HG03520 (cell line): ENCODE results near the gene BEGAIN.

Source experiments
- ATAC-seq: cut with Tn5 transposase; IDR thresholded peaks from one replicate; pipeline ENCODE4 v1.9.1; 2021; ENCODE audit warnings: mild to moderate bottlenecking, moderate library complexity; ENCODE audit not compliant: unreplicated experiment

Gene BEGAIN

DNA sequence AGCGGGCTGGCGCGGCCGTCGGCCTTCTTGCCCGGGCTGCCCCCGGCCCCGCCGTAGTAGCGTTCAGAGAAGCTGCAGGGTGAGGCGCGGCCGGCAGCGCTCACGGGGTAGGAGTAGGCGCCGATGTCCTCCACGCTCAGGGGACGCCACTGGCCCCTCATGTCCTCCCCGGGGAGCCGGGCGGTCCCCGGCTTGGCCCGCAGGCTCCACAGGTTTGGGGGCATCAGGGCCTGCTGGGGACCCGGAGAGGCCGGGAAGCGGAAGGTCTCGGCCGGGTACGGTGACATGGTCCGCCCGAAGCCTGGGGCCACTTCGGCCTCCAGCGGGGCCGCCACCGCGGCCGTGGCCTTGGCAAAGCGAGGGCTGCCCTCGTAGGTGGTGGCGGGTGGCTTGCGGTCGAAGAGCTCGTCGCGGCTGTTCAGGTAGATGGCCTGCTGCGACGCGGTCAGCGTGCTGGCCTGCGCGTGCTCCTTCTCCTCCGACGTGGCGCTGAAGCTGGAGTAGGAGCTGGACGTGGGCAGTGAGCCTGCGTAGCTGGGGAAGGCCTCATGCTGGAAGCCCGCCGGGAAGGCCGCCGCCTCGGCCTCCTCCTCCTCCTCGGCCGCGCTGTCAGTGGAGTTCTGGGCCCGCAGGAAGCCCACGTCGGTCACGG is 48.7 kb downstream of the BEGAIN start:
- no peak for ATAC-seq

- no peak for ATAC-seq
These were observed 49.5 kb downstream of the BEGAIN start for GRCh38 chr14:100537446-100538350.

DNA sequence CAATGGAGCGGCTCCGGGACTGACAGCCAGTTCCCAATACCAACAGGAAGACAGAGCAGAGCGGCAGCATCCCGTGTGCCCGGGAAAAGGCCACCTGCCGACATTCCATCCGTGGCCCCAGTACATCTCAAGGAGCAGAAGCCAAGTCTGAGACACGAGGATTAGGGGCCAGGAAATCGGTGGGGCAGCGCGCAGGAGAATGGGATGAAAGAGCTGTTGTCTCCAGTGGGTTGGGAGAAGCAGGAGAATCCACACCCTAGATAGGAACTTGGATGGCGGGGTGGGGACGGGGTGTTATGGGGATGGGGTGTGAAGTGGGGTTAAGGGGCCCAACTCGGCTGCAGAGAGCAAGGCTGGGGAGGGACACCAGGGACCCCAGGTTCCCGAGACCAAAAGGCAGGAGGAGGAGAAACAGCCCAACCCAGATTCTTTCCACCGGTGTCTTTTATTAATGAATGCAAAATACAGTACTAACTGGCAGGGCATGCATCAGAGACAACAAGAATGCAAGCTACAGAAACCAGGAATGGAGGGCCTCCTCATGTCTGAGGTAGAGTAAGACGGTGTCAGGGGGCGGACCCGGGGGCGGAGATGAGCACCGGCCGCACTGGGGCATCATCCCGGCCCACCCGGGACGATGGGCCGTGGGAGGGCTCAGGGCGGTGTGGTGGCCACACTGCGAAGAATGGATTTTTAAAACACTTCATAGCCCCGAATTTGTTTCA is 50.3 kb downstream of the BEGAIN start:
- no peak for ATAC-seq

DNA sequence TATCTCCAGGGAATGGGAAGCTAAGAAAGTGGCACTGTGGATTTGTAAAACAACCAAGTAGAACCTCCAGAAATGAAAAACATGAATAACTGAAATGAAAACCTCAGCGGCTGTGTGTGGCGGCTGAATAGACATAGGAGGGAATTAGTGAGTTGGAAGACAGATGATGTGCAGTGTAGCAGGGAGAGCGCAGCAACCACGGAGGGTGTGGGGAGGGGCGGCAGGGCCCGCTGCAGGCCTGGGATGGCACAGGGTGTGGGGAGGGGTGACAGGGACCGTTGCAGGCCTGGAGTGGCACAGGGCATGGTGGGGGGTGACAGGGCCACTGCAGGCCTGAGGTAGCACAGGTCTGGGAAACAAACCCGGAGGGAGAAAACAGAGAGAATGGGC is 51.1 kb downstream of the BEGAIN start:
- no peak for ATAC-seq

DNA sequence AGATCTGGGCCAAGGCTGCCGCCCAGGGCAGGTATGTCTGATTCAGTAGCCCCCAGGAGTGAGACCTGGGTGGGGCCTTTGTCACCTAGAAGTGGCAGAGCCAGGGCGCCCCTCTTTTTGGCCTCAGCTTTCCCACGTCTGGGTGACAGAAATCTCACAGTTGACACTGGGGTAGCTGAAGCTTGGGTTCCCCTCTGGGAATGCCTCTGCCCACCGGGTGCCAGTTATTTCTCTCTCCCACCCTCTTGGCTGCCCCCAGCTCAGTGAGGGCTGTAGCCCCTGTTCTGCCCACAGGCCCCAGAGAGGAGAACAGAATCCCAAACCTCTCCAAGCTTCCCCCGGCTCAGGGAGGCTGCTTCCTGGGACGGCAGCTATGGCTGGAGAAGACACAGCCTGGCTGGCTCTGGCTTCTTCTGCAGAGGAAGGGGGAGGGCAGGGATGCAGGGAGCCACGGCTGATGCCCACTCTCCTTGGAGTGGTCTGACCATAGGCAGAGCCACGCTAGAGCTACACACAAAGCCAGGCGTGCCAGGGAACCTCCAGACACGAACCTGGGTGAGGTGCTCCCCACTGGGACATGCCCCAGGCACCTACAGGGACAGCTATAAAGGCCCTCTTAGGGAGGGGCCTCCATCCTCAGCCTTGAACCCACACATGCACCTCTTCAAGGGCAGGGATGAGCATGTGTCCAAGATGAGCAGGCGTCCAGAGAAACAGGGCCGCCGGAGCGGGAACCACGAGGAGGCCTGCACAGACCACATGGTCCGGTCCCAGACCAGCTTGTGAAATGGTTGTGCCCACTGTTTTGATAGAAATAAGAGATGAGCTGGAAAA is 51.7 kb downstream of the BEGAIN start:
- no peak for ATAC-seq

- ATAC-seq = no peak
These were observed 52.5 kb downstream of the BEGAIN start for GRCh38 chr14:100534528-100535286.

DNA sequence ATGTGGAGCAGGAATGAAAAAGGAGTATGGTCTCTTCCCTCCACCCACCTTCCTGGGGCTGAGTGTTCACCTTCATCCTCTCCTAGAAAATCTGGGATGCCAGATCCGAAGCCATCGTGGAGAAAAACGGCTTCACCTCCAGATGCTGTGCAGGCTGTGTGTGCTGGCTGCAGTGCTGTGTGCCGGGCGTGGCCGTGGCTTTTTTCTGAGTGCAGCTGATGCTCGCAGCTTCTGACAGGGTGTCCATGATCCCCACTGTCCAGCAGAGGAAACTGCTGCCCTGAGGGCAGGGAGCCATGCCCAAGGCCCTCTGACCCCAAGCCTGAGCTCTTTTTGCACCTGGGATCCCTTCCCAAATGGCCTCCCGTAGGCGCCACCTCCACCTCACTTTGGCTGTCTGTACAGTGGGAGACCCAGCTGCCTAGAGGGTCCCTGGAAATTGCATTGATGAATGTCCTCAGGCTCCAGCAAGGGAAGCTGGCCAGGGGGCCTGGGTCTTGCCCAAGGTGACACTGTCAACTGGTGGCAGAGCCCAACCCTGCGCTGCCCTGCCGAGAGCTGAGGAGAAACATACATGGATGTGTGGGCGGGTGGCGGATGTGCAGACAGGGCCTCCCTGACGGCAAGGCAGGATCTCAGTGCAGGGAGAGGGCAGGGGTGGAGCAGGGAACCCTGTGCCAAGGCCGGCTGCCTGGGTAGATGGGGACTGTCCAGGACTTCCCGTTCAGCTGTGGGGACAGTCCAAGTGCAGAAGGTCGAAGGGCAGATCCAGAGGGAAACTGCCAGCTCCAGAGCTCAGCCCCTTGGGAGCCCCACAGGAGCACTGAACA is 53.3 kb downstream of the BEGAIN start:
- no peak for ATAC-seq

GRCh38 chr14:100532906-100533655 is 54.1 kb downstream of the BEGAIN start:
- no peak for ATAC-seq

DNA sequence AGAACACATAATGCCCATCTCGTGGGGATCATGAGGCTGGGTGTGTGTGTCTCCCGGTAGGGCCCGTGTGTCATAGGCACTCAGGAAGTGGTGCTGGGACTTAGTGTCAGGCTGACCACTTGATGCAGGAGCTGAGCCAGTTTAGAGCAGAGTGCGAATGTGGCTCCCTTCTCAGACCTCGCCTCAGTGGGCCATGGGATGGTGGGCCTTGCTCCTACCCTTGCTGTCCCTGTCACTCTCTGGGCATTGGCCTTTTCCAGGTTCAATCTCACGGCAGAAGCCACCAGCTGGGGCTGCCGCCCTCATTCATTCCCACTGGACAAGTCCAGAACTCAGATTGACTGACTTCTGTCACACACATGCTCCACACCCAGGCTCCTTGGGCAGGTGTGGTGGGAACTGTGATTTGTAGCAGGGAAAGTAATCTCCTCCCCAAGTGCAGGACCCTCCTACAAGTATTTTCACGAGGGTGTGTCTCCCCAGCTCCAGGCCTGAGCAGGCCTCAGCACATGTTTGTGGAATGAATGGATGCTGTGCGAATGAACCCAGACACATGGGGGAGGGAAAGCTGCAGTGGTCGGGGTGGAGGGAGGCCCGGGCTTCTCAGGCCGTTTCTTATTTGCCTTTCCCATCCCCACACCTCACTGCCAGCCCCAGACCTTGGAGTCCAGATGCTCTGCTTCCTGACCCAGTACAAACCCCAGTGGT is 54.9 kb downstream of the BEGAIN start:
- ATAC-seq = no peak

- no peak for ATAC-seq
These were observed 55.8 kb downstream of the BEGAIN start for GRCh38 chr14:100531152-100532121.

DNA sequence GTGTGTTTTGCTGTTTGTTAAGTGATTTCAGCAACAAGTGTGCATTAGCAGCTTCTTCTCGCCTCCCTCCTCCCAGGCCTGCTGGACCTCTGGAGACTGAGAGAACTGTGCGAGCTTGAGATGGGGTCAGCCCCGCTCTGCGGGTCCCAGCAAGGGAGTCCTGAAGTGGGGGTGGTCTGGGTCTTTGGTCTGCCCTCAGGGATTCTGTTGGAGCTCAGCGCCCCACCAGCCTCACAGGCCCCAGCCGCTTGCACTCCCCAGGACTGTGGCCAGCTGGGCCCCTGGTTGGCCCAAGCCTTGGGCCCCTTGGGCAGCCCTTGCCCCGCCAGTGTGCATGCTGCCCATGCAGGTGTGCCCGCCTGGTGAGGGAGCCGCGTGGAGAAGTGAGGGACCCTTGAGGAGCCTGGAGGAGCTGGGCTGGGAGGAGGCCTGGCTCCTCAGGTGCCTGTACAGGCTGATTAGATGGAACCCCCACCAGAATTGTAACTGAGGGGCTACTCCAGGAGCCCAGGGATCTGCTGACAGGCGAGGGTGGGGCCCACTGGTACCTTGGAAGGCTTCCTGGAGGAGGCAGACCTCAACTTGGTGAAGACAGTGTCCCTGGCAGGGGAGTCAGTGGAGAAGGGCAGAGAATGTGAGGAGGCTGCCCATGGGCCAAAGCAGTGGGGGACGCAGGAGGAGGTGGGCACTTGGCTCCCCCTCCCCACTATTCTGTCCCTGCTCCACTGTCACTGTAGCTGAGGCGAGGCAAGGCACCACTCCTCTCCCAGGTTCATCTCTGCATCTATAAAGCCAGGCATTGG is 56.7 kb downstream of the BEGAIN start:
- no peak for ATAC-seq

DNA sequence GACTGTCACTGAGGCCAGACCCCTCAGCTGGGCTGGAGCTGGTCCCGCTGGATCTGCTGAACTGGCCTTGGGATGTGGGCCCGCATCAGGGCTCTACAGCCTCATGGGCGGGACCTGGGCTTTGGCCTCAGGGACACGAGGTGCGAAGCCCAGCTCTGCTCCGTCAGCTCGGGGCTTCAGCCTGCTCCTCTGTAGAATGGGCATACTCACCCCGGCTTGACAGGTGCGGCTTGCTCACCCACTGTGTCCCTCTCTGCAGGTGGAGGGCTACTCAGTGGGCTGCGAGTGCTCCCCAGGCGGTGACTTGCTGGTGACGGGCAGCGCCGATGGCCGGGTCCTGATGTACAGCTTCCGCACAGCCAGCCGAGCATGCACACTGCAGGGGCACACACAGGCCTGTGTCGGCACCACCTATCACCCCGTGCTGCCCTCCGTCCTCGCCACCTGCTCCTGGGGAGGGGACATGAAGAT is 57.6 kb downstream of the BEGAIN start:
- ATAC-seq = no peak

GRCh38 chr14:100528962-100529560 is 58.2 kb downstream of the BEGAIN start:
- ATAC-seq = no peak

GRCh38 chr14:100526632-100527031 is 60.6 kb downstream of the BEGAIN start:
- no peak for ATAC-seq

DNA sequence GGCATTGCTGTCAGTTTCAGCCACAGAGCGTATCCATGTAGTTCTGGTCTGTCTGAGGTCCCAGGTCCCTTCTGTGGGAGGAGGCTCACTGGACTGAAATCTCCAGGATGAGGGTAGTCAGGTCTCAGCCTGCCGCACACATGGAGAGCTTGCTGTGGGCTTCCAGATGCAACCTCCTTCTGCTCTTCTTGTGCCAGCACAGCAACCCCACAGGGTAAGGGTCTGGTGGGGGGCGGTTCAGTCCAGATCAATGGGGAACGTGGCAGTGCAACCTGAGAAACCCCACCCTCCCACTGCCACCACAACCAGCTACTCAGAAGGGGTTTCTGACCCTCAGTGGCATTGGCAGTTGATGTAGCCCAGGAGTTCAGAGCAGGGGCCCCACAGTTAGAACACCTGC is 61.2 kb downstream of the BEGAIN start:
- ATAC-seq = no peak
